Lower leg skin (tissue), 3 donors: ENCODE measurements around the gene NDUFB10.

Experiments
- POLR2A ChIP-seq, 2 donors: fragments of 450-650 bp; IDR thresholded peaks; one replicate each; pipeline ENCODE4 v1.6.1; 2016 to 2017; ENCODE audit warnings: antibody characterized with exemption in 2 of 2, mild to moderate bottlenecking in 1 of 2, moderate library complexity in 1 of 2
- TF ChIP-seq, protein P1 (sequence below), 3 donors: fragments of 450-650 bp; IDR thresholded peaks; one replicate each; pipeline ENCODE4 v1.5.1; 2016; ENCODE audit warnings: antibody characterized with exemption in 3 of 3, mild to moderate bottlenecking in 3 of 3, moderate library complexity in 2 of 3

DNA sequence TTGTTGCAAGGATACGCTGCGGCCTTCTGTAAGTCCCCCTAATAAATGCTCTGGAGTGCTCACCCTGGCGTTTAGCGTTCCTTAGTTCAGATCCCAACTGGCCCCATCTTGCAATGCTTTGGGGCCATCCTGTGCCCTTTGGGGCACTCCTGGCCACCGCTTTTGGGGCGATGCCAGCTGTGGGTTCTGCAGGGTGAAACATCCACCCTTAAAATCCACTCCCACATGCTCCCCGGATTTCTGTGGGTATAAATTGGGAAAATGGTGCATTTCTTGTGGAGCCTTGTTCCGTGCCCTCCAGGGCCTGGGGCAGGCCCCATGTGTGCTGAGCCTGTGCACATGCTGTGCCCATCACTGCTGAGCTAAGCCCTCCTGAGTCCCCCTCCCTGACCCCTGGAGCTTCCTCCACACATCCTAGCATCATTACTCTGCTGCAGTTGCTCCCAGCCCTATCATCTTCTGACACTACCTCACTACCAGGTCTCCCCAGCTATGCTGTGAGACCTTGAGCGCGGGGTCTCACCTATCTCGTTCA, 22.3 kb upstream of the NDUFB10 start:
- TF ChIP-seq, protein P1, sequence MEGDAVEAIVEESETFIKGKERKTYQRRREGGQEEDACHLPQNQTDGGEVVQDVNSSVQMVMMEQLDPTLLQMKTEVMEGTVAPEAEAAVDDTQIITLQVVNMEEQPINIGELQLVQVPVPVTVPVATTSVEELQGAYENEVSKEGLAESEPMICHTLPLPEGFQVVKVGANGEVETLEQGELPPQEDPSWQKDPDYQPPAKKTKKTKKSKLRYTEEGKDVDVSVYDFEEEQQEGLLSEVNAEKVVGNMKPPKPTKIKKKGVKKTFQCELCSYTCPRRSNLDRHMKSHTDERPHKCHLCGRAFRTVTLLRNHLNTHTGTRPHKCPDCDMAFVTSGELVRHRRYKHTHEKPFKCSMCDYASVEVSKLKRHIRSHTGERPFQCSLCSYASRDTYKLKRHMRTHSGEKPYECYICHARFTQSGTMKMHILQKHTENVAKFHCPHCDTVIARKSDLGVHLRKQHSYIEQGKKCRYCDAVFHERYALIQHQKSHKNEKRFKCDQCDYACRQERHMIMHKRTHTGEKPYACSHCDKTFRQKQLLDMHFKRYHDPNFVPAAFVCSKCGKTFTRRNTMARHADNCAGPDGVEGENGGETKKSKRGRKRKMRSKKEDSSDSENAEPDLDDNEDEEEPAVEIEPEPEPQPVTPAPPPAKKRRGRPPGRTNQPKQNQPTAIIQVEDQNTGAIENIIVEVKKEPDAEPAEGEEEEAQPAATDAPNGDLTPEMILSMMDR (IDR thresholded peaks at IDR 0.05) = no peak
- TF ChIP-seq POLR2A (IDR thresholded peaks at IDR 0.05) = no peak
